Kidney epithelial cell (primary cell): ENCODE measurements around the gene PLSCR3. TPM values are rescaled to one million over a fixed set of nuclear protein-coding genes. Genes with fewer than 3 reads are reported as not detected.
A peak's percentile ranks its signal among the peaks of the same experiment; 100 is the strongest.

Source experiments
- DNase-seq: peaks from one replicate; pipeline ENCODE4 v3.0.0-alpha.2; 2010; ENCODE audit warnings: low read depth
- H3K27me3 ChIP-seq: 2 replicates; pipeline ENCODE4 v1.6.0; 2011; ENCODE audit warnings: low read length; ENCODE audit not compliant: control insufficient read depth, insufficient read depth
- H3K36me3 ChIP-seq: 2 replicates; pipeline ENCODE4 v1.5.1; 2011; ENCODE audit warnings: low read length; ENCODE audit not compliant: control insufficient read depth, insufficient read depth
- H3K4me3 ChIP-seq: 2 replicates; pipeline ENCODE4 v1.5.1; 2011; ENCODE audit warnings: low read depth, mild to moderate bottlenecking, control low read depth, low read length
- total RNA-seq: library from RNA; depleted of rRNA; stranded (reverse); fragments of >200 nt; gene quantifications from 2 replicates; pipeline ENCODE4 v1.2.3, GENCODE V29; 2015
- TF ChIP-seq, protein P1 (sequence below): IDR thresholded peaks from 2 replicates; pipeline ENCODE4 v1.5.1; 2011; ENCODE audit warnings: mild to moderate bottlenecking, moderate library complexity, low read length, control low read depth, inconsistent platforms; ENCODE audit not compliant: insufficient read depth, poor library complexity, severe bottlenecking

PLSCR3 gene
- total RNA-seq, 1 donor from 2014 or later = 61.8 TPM

DNA sequence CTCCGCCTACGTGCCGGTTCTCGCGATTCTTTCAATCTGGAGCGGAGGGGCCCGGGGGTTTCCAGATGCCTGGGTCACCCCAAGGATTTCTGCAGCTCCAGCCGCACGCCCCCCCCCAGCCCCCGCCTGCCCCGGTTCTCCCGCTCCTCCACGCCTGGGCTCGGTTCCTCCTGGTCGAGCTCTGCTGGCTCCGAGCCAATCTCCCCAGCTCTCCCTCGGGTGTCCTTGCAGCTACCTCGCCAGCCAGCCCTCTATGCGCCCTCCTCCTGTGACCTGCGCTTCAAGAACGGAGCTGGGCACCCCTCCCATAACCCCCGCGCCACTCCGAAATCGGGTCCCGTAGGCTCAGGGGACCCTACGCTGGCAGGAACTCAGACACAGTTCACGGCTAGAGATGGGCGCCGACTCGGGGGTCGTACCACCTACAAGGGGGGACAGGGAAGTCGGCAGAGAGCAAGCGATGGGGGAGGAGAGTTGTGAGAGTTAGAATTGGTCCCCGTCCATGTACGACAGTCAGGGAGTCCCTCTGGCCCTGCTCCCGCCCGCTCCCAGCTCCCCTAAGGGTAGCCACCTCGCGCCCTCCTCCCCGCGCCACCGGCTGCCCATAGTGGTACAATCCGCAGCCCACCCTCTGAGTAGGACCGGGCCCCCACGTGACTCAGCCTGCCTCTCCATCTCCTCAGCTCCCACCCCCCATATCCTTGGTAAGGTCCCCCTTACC is 45.9 kb upstream of the PLSCR3 start:
- TF ChIP-seq, protein P1, sequence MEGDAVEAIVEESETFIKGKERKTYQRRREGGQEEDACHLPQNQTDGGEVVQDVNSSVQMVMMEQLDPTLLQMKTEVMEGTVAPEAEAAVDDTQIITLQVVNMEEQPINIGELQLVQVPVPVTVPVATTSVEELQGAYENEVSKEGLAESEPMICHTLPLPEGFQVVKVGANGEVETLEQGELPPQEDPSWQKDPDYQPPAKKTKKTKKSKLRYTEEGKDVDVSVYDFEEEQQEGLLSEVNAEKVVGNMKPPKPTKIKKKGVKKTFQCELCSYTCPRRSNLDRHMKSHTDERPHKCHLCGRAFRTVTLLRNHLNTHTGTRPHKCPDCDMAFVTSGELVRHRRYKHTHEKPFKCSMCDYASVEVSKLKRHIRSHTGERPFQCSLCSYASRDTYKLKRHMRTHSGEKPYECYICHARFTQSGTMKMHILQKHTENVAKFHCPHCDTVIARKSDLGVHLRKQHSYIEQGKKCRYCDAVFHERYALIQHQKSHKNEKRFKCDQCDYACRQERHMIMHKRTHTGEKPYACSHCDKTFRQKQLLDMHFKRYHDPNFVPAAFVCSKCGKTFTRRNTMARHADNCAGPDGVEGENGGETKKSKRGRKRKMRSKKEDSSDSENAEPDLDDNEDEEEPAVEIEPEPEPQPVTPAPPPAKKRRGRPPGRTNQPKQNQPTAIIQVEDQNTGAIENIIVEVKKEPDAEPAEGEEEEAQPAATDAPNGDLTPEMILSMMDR = no peak
- DNase-seq = no peak
- H3K4me3 ChIP-seq = peak overlapping the region; percentile 51
- H3K36me3 ChIP-seq = no peaks in the 10 kb centered on the region
- H3K27me3 ChIP-seq = peaks cover 2% of the 10 kb centered on the region

DNA sequence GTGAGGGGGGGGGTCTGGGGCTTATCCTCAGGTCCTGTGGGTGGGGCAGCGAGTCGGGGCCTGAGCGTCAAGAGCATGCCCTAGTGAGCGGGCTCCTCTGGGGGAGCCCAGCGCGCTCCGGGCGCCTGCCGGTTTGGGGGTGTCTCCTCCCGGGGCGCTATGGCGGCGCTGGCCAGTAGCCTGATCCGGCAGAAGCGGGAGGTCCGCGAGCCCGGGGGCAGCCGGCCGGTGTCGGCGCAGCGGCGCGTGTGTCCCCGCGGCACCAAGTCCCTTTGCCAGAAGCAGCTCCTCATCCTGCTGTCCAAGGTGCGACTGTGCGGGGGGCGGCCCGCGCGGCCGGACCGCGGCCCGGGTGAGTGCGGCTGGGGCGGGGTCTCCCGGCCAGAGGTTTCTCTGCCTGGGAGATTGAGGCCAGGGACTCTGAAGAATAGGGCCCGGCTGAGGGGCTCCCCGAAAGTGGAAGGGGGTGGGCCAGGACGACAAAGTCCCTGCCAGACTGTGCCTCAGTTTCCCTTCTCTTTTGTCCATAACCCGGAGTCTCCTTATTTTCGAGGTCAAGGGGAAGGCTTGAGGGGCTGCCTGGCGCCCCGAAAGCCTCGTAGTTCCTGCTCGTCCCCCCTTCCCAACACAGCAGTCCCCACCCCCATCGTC is 45.3 kb upstream of the PLSCR3 start, which contains the start of gene FGF11:
Gene FGF11, plus strand, starts transcription at position 51 of the 651 bp plus-strand sequence. Its CDS starts 109 bp downstream, at position 160.
- Histone ChIP-seq H3K27me3 (peaks cover 2% of the 10 kb centered on the region), H3K4me3 (peak within 1 kb of the TSS; percentile 51), H3K36me3 (no peaks in the 10 kb centered on the region)
- DNase-seq = no peak
- TF ChIP-seq, protein P1 = no peak

DNA sequence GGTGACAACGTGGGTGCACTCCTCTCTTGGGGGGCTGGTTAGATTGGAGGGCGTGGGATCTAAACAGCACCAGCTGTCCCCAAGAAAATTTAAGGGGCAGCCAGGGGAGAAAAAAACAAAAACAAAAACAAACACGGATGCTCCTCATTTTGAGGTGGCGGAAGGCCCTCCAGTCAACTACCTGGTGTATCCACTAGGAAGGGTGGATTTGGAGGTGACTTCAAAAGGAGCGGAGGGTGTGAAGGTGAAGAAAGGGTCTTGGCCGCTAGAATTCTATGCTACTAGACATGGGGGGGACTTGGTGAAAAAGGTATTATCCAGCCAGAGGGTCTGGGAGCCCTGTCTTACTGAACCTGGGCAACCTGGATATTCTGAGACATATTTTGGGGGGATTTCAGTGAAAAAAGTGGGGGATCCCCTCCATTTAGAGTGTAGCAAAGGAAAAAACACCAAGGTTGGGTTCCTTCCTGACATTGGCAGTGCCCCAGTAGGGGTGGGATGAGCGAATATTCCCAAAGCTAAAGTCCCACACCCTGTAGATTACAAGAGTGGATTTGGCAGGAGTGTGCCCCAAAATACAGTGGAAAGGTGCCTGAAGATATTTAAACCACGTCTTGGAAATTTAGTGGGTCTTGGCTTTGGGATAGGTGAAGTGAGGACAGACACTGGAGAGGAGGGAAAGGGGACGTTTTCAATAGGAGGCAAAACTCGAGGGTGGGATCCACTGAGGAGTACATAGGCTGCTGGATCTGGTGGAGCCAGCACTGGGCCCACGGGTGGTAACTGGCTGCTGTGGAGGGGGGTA is 44.5 kb upstream of the PLSCR3 start:
- Histone ChIP-seq H3K27me3 (peaks cover 2% of the 10 kb centered on the region), H3K36me3 (no peaks in the 10 kb centered on the region), H3K4me3 (peak overlapping the region; percentile 51)
- DNase-seq = no peak
- TF ChIP-seq, protein P1 = no peak

DNA sequence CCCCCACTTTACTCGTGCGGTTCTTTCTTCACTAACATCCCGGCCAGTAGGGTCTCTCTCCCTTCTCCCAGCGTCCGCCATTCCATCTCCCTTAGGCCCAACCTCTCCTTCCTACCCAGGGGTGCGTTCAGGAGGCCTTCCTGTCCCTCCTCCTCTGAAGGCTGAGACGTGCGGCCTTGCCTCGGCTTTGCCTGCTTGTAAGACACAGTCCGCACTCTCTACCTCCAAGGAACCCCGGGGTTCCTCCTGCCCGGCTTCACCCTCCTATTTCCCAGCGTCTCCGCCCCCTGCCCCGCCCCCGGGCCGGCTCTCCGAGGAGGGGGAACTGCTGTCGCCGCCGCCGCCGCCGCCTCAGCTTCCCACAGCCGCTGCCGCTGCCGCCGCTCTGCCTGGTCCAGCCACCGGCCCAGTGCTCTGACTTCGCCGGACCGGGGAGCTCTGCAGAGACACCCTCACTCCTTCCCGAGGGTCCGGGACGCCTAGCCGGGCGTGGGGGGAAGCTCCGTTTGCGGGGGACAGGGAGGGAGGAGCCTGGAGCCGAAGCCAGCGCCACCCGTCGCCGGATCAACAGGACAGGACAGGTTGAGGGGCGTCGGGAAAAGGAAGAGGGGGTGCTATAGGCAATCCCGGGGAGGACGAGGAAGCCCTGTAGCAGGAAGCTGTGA is 43.8 kb upstream of the PLSCR3 start:
- no peak for DNase-seq
- TF ChIP-seq, protein P1 = no peak
- Histone ChIP-seq H3K36me3 (no peaks in the 10 kb centered on the region), H3K27me3 (peaks cover 2% of the 10 kb centered on the region), H3K4me3 (peak overlapping the region; percentile 39)

DNA sequence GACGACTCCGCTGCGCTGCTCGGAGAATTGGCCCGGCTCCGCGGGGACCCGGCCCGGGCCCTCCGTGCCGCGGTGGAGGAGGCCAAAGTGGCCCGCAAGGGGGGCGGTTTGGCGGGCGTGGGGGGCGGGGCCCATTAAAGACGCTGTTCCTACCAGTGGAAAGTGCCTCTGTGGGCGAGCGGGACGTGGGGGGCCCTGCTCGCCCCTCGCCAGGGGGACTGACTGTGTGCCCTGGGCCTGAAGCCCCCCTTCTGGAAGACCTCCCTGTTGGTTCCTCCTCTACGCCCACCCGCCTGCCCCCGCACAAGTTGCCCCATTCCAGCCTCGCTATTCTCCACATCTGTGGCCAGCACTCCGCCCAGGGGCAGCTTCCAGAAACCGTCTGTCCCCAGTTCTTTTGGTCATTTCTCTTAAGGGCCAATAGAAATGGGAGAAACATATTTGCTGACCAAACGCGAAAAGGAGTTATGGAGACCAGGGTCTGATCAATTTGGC is 43.1 kb upstream of the PLSCR3 start:
- H3K27me3 ChIP-seq = peaks cover 2% of the 10 kb centered on the region
- DNase-seq = no peak
- H3K36me3 ChIP-seq = no peaks in the 10 kb centered on the region
- TF ChIP-seq, protein P1 = no peak
- peak overlapping the region; percentile 28 for H3K4me3 ChIP-seq
